ENCODE measurements around the gene COL18A1.

COL18A1 gene

GRCh38 chr21:45555557-45556301, 150.8 kb downstream of the COL18A1 start:
- Histone ChIP-seq H3K4me3 (ENCODE audit: low read depth, low read length) (peak overlapping the region; percentile 53), H3K27me3 (replicated peaks) (no peaks in the 10 kb centered on the region), H3K36me3 (replicated peaks) (no peaks in the 10 kb centered on the region), H3K27ac (peak overlapping the region; percentile 46)
- TF ChIP-seq CTCF (IDR thresholded peaks at IDR 0.05; ENCODE audit: low read depth, low read length, missing control alignments), result peak; percentile 99
- peak; percentile 62 for DNase-seq
- in situ Hi-C loops (cut with HindIII; ENCODE audit: low pct_ligation_motif_present, low sequenced_read_pairs), result no loop called here

DNA sequence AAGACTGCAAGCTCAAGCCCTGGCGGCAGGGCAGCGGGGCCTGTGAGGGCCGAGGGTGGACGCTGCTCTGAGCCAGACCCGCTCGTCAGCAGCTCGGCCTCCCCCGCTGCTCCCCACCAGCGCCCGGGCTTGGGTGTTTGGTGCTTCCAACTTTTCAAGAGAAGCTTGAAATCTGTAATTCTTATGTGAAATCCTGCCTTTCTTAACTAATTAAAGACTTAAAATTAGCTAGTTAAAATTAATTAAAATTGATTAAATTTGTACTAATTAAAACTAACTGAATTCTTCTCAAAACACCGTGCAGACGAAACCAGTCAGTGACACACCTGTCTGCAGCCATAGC, 151.3 kb downstream of the COL18A1 start:
- Histone ChIP-seq H3K27ac (no peak overlapping the region), H3K27me3 (replicated peaks) (no peaks in the 10 kb centered on the region), H3K4me3 (ENCODE audit: low read depth, low read length) (peak overlapping the region; percentile 53), H3K36me3 (replicated peaks) (no peaks in the 10 kb centered on the region)
- in situ Hi-C loops (cut with HindIII; ENCODE audit: low pct_ligation_motif_present, low sequenced_read_pairs), result no loop called here
- DNase-seq, result no peak
- no peak for TF ChIP-seq CTCF (IDR thresholded peaks at IDR 0.05; ENCODE audit: low read depth, low read length, missing control alignments)

DNA sequence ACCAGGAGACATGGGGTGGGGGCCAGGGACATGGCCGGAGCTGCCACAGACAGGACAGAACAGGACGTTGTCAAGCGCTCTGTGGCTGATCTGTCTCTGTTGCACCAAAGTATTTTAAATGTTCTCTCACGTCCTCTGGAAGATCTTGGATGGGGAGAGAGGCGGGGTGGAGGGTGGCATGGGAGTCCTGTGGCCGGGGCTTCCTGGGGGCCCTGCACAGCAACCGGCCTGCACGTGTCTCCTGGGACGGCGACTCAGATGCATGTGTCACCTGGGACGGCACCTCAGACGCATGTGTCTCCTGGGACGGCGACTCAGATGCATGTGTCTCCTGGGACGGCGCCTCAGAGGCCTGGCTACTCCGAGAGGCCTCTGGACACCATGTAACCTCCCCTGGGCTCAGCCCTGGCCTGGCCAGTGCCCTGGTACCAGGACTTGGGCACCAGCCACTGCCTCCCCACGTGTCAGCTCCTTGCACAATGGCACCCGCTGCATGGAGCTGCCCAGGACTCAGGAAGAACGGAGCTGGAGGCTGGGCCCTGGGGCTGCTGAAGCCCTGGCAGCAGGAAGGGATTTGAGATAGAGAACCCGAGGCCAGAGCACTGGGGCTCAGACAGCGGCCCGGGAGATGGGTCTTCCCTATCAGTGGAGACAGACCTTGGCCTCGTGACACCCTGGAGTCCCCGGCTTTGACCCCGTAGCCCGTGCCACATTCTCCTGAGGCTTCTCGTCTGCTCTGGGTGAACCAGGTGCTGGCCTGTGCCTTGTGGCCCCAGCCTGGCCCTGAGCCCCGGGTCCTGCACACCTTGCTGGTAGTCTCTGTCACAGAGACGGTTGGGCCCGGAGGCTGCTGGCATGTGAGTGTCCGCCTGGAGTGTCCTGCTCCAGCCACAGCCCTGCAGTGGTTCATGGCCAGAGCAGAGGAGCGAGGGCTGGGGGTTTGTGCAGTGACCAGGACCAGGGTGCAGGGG, 152.0 kb downstream of the COL18A1 start:
- Histone ChIP-seq H3K4me3 (ENCODE audit: low read depth, low read length) (no peak overlapping the region), H3K27ac (no peak overlapping the region), H3K36me3 (replicated peaks) (no peaks in the 10 kb centered on the region), H3K27me3 (replicated peaks) (no peaks in the 10 kb centered on the region)
- in situ Hi-C loops (cut with HindIII; ENCODE audit: low pct_ligation_motif_present, low sequenced_read_pairs), result no loop called here
- TF ChIP-seq CTCF (IDR thresholded peaks at IDR 0.05; ENCODE audit: low read depth, low read length, missing control alignments), result no peak
- DNase-seq, result no peak

DNA sequence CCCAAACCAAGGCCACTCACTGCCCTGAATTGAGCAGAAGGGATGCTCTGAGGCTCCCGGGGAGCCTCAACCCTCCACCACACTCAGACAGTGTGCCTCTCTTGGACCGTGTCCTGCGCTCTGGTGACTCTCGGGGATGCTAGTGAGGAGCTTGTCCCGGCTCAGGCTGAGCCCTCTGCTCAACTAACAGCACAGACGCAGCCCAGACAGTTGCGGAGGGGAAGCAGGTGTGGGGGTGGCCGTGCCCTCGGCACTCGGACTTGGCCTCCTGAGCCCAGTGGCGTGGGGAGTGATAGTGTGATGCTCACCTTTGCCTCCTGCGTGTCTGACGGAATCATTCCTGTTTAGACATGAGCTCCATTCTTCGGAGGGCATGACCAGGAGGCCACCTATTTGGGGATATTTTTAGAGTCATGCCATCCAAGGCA, 152.7 kb downstream of the COL18A1 start:
- no peaks in the 10 kb centered on the region for H3K36me3 ChIP-seq (replicated peaks)
- in situ Hi-C loops (cut with HindIII; ENCODE audit: low pct_ligation_motif_present, low sequenced_read_pairs), result no loop called here
- H3K27me3 ChIP-seq (replicated peaks), result no peaks in the 10 kb centered on the region
- TF ChIP-seq CTCF (IDR thresholded peaks at IDR 0.05; ENCODE audit: low read depth, low read length, missing control alignments), result no peak
- H3K27ac ChIP-seq, result no peak overlapping the region
- no peak overlapping the region for H3K4me3 ChIP-seq (ENCODE audit: low read depth, low read length)
- DNase-seq, result no peak

GRCh38 chr21:45558044-45558721, 153.2 kb downstream of the COL18A1 start:
- no peaks in the 10 kb centered on the region for H3K27me3 ChIP-seq (replicated peaks)
- no peak for DNase-seq

More at GRCh38 chr21:45558044-45558721, 153.2 kb downstream of the COL18A1 start:
- no peak overlapping the region for H3K4me3 ChIP-seq (ENCODE audit: low read depth, low read length)
- no peaks in the 10 kb centered on the region for H3K36me3 ChIP-seq (replicated peaks)
- in situ Hi-C loops (cut with HindIII; ENCODE audit: low pct_ligation_motif_present, low sequenced_read_pairs), result no loop called here
- H3K27ac ChIP-seq, result no peak overlapping the region
- TF ChIP-seq CTCF (IDR thresholded peaks at IDR 0.05; ENCODE audit: low read depth, low read length, missing control alignments), result no peak
